GM12801 (cell line): ENCODE measurements around the gene TMEM74B.

Source experiments
- CTCF ChIP-seq: IDR thresholded peaks from one replicate; pipeline ENCODE4 v1.5.1; 2011; ENCODE audit warnings: control low read depth; ENCODE audit not compliant: insufficient read length; ENCODE audit errors: extremely low read depth

TMEM74B gene

GRCh38 chr20:1173698-1174097 is 11.1 kb downstream of the TMEM74B start:
- TF ChIP-seq CTCF, result no peak

GRCh38 chr20:1171461-1172093 is 13.2 kb downstream of the TMEM74B start:
- no peak for TF ChIP-seq CTCF

GRCh38 chr20:1169224-1169623 is 15.6 kb downstream of the TMEM74B start:
- TF ChIP-seq CTCF, result no peak

- TF ChIP-seq CTCF, result no peak
Observed at GRCh38 chr20:1166948-1167720, 17.6 kb downstream of the TMEM74B start.

GRCh38 chr20:1165941-1166340 is 18.8 kb downstream of the TMEM74B start:
- TF ChIP-seq CTCF, result no peak

- no peak for TF ChIP-seq CTCF
Observed at GRCh38 chr20:1165521-1165920, 19.3 kb downstream of the TMEM74B start.

GRCh38 chr20:1164871-1165270 is 19.9 kb downstream of the TMEM74B start:
- TF ChIP-seq CTCF, result no peak
